HL-60/S4 treated with retinoic acid at 250 ng/mL for 4 days and 3 days (cell line): ENCODE results near the gene SKOR1.

ENCODE experiments used
- in situ Hi-C: fragments of 300-500 bp; cut with MboI; formaldehyde crosslinking; loops from 2 replicates; pipeline ENCODE4 v1.7.0; 2022; ENCODE audit warnings: low sequenced_read_pairs

Gene SKOR1

DNA sequence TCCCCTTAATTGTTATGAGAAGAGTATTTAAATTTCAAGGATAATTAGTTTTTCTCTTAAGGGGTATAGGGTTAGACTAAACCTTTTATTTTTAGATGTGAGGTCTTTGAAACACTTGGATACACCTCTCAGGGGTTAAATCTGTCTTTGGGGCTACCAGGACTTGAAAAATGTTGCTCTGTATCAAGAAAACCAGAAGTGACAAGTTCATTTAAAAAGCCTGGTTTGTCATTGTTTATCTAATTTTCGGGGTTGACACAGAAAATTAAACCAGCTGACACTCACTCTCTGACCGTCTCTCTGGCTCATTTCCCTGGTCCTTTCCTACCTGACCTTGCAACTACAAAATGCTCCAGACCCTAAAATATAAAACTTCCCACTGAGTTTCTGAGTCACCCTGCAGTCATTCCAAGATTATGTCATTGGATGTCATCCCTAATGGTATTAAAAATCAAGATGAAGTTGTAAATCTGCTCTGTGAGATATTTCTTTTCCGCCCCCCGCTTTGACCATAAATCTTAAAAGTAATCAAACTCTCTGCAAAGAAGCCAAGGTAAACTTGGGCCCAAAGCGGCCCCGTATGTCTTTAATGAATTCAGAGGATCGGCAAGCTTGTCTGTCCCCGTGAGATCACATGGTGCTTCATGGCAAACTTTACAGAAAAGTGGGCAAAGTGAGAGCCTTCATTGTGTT, 32.9 kb upstream of the SKOR1 start:
- in situ Hi-C loops, result no loop called here

DNA sequence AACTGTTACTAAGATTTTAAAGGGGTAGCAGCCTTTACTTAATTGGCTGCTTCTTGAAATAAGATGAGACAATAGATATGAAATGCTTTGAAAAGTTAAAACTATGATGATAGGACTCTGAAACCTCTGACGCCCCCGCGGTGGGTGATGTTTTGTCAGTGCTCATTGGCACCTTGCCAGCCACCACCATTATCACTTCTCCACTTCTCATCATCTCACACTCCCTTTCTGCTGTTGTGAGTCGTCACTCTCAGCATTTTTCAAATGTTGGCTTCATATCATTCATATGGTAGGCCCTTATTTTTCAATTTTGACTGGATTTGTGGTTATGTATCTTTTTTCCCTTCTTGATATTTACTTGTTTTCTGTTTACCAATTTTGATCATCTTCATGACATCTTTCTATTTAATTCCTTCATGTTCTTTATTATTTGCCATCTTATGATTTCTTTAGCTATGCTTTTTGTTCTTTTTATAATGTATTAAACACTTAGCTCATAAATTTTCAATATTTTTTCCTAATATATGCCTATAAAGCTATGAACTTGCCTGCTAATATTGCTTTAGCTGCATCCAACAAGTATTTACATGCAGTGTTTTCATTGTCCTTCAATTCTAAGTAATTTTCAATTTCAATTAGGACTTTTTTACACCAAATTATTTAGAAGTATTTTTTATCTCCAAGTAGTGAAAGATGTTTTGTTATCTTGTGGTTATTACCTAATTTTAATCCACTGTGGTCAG, 30.3 kb upstream of the SKOR1 start:
- in situ Hi-C loops, result no loop called here

DNA sequence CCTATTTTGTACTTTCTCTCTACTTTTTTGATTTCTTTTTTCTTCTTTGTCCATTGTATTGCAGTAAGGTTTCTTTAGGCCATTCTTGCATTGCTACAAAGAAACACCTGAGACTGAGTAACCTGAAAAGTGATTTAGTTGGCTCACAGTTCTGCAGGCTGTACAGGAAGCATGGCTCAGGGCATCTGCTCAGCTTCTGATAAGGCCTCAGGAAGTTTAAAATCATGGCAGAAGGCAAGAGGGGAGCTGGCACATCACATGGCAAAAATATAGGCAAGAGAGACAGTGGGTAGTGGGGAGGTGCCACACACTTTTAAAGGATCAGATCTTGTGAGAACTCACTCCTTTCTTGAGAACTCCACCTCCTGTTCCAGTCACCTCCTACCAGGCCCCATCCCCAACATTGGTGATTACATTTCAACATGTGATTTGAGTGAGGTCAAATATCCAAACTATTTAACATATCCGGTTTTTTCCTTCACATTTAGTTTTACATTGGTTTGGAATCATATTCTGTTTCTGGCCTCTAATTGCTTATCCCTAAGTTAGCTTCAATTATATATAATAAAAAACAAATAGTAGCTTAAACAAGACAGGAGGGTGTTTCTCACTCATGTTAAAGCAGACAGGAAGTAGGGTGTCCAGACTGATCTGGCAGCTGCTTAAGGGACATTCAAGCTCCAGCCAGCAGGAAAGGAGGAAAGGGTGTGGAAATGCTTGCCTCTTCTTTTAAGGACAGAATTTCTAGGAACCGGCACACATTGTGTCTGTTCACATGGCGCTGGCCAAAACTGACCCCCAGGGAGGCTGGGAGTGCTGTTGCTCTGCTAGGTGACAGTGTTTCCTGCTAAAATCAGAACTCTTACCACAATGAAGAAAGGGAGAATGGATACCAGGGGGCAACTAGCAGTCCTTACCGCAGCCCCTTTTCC, 28.8 kb upstream of the SKOR1 start:
- in situ Hi-C loops, result no loop called here

DNA sequence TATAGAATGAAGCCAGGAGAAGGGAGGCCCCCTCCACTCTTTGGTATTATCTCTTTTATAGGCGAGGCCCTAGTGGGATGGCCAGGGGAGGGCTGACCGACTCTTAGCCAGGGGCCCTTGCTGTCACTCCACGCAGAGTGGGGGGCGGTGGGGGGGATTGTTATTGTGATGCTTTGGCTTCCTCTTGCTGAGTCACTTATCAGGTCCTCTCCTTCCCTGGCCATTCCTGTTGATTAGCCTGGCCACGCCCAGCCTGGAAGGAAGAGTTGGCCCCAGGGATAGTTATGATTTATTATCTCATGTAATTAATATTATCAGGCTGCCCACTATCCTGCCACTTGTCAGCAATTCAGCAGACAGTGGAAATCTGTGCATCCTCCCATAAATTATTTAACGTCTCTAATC, 25.5 kb upstream of the SKOR1 start:
- in situ Hi-C loops, result no loop called here

DNA sequence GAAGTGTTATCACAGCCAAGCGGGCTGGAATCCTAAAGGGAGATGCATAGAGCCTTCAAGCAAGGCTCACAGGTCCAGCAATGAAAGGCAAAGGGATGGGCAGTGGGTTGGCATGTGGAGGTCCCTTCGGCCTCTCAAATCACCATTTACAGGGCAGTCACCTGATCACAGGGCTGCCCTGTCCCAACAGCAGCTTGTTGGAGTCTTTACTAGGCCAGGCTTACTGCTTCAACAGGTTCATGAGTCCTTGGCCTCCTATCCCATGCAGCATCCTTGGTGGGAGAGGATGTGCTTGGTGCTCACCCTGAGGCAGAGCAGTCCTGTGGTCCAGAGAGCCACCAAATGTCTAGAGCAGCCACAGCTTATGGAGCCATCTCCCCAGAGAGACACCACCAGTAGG, 24.2 kb upstream of the SKOR1 start:
- in situ Hi-C loops, result no loop called here

DNA sequence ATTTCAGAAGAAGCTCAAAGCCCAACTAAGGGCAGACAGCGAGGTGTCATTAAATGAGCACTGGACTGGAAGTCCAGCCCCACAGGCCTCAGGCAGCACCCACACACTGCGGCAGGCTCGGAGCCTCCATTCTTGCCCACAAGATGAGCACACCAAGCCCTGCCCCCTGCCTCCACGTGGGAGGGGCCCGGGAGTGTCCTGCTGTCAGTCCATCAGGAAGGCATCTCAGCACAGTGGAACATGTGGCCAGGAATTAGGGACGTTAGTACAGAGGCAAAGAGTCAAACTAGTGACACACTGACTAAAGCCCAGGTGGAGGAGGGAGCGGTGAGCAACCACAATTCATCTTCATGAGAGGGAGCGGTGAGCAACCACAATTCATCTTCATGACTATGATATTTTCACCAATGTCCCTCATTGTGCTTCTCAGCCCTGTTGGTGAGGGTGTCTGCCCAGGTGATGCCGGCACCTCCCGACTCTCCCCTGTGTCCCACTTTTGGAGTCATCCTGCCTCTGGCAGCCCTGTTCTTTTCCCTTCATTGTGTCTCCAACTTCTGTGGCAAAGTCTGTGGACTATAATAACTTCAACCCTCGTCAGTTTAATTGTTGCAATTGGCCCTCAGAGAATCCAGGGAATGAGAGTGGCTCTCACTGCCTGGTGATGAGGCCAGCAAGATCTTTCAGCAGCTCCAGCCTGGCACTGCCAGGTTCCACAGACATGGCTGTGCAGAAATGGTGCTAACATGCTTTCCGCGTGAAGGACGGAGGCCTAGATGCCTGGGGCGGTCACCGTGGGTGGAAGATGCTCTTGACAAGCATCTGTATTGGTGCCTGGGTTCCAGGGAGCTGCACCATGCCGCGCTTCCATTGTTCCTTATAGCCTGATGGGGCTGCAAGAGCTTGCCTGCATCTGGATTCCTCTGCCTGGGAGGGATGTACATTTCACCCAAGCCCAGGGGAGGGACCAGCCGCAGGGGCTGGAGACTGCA, 23.1 kb upstream of the SKOR1 start:
- in situ Hi-C loops, result no loop called here

DNA sequence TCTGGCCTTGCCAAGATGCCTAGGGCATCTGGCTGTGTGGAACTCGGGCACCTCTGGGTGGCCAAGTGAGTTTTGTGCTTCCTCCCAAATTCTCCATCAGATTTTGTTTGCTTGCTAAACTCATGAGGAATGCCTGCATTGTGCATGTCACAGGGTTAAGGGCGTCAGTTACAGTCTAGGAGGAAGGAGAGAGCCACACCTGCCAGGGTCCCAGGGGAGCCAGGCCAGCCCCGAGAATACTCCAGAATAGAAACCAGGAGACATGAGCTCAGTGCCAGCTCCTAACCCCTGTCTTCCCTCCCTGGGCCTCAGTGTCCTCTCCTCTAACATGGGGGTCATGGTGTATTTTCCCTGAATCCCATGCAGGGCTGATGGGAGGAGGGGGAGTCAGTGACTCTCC, 22.0 kb upstream of the SKOR1 start:
- in situ Hi-C loops, result no loop called here

DNA sequence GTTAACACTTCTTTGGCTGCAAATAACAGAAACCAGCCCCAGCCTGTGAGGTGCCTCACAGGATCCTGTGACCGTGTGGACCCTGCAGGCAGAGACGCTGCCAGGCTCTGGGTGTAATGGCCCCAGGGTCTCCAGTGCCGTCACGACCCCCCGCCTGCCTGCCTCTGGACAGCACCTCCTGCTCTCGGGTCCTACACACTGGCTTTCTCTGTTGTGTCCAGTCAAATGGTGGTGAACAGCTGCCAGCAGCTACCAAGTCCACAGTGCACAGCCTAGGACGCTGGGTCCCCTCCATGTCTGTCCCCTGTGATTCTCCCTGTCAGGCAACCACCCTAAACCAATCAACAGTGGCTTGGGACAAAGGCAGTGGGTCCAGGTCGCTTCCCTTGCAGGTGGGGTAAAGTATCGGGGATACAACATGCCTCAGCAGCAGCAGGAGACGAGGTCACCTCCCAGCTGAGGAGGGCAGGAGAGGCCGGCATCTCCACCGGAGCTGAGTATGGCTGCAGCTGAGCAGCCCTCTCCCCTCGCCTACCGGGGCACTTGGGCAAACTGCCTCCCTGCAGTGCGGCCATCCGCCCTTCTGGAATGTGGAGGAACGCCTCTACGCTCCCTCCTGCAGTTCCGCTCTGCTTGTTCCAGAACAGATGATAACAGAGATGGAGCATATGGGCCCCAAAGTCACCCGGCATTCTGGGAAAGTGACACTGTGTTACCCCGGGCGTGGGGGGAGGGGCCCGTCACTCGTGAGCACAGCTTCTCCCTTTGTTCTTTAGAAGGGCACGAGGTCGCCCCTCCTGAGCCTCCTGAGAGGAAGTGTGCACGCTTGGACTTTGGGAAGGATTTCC, 21.1 kb upstream of the SKOR1 start:
- in situ Hi-C loops, result no loop called here

DNA sequence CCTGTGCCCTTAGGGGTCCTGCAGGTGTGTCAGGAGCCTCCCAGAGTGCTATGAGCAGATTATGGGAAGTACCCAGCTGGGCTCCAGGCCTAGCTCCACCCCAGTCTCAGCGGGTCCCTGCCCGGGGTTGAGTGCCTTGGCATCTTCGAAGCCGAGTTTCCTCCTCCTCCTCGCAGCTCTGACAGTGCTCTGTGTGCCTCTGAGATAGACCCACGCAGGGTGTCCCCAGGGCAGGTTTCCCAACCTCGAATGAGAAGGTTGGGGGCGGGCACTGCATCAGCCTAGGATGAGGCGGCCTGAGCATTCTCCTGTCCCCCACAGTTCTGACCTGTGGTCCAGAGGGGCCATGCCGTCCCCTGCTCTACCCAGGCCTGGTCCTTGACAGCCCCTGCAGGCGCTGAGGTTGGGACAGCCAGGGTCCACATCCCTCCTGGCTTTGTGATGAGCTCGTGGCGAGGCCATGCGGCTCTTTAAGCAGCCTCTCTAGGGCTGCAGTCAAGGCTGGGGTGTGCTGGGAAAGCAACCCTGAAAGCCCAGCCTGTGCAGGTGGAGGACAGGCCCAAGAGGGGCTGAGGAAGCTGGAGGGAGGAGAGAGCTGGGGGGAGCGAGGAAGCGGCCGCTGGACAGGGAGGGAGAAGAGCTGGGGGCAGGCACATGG, 20.2 kb upstream of the SKOR1 start:
- in situ Hi-C loops, result no loop called here

DNA sequence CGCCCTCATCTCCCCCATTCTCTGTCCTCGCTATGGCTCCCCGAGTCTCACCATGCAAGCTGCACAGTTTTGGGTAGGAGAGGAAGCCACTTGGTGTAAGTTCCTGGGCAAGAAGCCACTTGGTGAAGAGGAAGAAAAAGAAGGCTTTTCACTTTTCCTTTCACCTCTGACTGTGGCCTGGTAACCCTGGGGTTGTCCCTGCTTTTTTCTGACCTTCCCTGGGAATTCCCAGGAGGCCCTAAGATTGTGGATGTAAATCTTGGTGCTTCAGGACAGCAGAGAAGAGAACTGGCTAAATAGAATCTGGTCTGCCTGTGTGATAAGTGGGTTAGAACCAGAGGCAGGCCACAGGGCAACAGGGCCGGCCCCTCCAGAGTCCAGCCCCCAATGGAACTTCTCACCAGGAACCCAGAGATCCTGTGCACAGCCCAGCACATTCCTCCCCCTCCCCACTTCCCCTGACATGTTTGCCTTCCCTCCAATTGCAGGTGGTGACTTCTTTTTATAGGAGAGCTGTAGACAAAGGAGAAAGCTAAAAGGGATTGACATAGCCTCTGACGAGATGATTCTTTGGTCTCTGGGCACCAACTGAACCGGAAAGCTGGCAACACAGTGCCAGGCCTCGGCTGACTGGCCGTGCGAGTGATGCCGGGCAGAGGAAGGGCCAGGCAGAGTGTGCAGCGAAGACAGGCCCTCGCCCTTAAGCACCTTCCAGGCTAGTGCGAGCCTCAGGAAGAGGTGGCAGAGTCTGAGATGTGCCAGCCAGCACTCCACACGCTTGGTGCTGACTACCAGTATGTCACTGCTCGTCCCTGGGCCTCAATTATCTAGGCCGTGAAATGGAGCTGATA, 19.4 kb upstream of the SKOR1 start:
- in situ Hi-C loops, result no loop called here

DNA sequence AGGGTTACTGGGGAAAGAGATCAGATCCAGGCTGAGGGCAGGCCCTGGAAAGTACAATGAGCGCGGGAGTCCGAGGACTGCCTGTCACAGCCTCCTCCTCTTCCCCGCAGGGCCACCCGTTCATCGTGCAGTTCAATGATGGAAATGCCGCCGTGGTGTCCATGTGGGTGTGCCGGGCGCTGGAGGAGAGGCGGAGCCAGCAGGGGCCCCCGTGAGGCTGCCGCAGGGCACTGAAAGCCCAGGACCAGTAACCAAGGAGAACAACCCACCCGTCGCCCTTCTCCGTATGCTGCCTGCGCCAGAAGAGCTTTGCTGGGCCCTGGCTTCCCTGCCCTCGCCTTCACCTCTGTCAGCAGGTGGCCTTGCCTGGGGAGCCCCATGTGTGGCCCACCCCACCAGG, 18.8 kb upstream of the SKOR1 start:
- in situ Hi-C loops, result no loop called here

DNA sequence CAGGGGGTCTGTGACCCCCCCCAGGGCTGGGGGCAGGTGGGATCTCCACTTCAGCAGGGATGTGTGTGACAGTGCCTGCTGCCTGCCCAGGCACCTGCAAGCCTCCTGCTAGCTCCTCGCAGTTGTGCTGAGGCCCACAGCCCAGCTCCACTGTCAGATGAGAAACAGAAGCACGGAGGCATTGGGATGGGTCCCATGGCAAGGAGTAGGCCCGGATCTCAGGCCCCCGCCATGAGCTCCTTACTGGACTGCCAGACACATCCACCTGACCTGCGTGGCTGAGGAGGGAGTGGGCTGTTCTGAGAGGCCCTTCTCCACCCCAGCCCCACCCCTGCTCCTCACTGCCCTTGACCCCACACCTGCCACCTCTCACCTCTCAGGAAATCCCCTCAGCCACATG, 18.2 kb upstream of the SKOR1 start:
- in situ Hi-C loops, result no loop called here

DNA sequence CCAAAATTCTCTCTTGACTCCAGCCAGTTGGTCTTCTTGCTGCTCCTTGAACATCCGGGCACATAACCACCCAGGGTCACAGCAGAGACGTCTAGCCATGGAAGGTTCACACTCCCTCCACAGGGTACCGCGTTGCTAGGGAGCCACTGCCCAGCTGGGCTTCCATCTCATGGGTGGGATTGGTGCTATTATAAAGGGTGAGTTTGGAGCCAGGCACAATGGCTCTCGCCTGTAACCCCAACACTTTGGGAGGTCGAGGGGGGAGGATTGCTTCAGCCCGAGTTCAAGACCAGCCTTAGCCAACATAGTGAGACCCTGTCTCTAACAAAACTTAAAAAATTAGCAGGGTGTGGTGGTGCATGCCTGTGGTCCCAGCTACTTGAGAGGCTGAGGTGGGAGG, 17.5 kb upstream of the SKOR1 start:
- in situ Hi-C loops, result no loop called here

DNA sequence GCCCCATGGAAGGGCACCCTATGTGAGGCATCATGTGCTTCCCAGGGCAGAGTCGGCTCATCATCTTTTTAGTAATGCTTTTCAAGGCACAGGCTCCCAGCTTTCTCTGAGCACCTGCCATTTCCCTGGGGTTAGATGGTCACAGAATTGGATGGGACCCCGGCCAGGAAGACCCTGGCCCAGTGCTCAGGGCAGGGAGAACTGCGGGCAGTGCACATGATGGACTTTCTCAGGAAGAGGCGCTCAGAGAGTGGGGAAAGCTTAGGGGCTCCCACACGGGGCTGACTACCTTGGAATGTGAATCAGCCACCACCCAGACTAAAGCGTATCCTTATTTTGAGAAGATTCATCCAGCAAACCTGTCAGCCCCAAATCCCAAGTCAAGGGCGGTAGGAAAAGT, 16.5 kb upstream of the SKOR1 start:
- in situ Hi-C loops, result no loop called here

DNA sequence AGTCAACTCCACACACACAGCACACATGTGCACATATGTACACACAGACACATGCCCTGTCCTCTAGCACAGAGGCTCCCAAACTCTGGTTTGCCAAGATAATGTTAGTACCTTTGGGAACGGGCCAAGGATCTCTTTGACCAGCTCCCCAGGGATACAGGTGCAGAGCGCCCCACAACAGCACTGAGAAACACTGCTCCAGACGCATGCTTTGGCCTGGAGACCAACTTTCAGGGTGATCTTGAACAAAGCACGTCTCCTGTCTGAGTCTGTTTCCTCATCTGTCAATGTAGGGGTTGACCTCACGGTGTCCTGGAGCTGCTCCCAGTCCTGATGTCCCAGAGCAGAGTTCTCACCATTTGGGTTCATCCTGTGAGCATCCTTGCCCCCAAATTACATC, 15.9 kb upstream of the SKOR1 start:
- in situ Hi-C loops, result no loop called here

DNA sequence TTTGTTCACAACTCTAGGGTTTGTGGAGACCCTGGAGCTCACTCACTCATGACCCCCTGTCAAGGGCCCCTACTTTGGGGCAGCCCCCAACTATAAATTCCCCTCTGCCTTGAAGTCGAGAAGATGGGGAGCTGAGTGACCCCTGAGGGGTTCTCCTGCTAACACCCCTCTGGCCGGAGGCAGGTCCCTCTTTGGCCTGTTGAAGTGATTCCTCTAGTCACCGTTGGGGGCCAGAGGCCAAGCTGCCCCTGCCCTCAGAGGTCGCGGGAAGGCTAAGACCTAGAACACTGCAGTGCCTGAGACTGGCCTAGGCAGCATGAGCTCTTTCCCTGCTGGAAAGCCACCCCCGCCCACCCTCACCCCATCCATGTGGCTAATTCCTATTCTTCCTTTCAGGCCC, 15.4 kb upstream of the SKOR1 start:
- in situ Hi-C loops, result no loop called here

DNA sequence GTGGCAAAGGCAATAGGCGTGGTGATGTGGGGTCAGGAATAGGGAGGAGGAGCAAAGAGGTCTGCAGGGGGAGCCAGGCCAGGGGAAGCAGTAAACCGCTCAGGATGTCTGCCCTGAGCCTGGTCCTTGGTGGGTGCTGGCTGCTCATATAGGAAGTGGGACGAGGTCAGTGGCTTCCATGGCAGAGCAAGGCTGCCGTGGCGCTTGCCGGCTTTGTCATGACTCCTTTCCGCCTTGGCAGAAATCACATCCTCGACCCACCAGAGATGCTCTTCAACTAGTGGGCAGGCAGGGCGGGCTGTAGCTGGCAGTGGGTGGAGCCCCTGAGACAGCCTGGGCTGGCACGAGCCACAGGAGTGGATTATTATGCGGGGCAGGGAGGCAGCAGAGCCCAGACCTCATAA, 13.1 kb upstream of the SKOR1 start:
- in situ Hi-C loops, result no loop called here

DNA sequence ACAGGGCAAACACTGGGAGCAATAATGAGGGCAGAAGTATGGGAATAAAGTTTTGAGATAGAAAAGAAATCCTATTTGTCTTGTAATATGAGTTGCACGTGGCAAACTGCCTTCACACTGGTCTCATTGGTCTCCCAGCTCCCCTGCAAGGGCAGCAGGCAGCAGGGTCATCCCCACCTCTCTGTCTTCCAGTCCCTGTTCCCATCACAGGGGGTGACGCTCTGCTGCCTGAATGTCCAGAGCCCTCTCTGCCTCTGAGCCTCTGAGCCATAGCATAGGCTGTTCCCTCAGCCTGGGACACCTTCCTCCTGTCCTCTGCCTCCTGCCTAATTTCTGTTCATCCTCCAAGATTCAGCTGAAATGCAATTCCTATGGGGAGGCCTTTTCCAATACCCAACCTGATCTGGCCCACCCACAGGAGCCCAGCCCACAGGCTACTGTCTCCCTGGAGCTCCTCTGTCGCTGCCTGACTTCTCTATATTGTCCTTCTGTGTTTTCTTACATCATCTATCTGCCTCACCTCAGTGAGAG, 12.1 kb upstream of the SKOR1 start:
- in situ Hi-C loops, result no loop called here
